Fibroblast of pulmonary artery (primary cell): ENCODE results near the gene SMARCD1.

Experiments
- DNase-seq: peaks from one replicate; pipeline ENCODE4 v3.0.0-alpha.2; 2010; ENCODE audit warnings: low read depth
- H3K4me3 ChIP-seq: replicated peaks from 2 replicates; pipeline ENCODE4 v1.5.1; 2011; ENCODE audit warnings: low read depth, mild to moderate bottlenecking, control low read depth, low read length, moderate library complexity
- TF ChIP-seq, protein P1 (sequence below): IDR thresholded peaks from 2 replicates; pipeline ENCODE4 v1.5.1; 2011; ENCODE audit warnings: mild to moderate bottlenecking, control low read depth, low read length, inconsistent platforms; ENCODE audit errors: missing control alignments

Gene SMARCD1

DNA sequence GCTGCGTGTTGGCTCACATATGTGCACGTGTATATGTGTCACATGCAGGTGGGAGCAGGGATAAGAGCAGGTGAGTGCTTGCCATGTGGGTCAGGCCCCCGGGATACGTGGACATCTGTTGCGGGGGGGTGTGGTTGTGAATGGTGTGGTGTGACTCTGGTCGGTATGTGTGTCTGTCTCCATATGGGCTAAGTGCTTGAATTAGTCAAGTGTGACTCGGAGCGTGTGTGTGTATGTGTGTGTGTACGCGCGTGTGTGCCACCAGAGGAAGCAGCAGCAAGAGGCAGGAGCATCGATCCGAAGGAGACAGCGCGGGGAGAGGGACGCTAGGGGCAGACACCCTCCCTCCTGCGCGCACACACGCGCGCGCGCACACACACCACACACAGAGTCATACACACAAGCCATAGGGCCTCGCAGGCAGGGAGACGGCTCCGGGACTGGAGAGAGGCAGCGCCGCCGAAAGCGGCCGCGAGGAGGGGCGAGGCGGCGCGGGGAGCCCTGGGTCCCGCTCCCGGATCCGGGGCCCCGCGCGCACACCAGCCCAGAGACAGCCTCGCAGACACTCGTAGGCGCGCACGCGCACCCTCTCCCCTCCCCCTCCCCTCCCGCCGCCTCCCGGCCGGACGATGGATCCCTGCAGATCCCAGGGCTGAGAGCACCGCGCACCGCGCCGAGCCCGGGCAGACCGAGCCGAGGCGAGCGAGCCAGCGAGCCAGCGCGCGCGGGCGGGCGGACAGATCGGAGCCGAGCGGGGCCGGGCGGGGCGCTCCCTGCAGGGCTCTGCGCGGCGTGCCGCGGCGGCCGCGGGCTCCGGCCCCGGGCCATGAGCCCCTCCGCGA is 27.9 kb upstream of the SMARCD1 start, which contains the start of gene ASIC1:
Gene ASIC1, plus strand, starts transcription at position 597 of the 842 bp plus-strand sequence. CDS start 1,171 bp downstream, outside the sequence.
- peak within 1 kb of the TSS; percentile 60 for H3K4me3 ChIP-seq
- TF ChIP-seq, protein P1, sequence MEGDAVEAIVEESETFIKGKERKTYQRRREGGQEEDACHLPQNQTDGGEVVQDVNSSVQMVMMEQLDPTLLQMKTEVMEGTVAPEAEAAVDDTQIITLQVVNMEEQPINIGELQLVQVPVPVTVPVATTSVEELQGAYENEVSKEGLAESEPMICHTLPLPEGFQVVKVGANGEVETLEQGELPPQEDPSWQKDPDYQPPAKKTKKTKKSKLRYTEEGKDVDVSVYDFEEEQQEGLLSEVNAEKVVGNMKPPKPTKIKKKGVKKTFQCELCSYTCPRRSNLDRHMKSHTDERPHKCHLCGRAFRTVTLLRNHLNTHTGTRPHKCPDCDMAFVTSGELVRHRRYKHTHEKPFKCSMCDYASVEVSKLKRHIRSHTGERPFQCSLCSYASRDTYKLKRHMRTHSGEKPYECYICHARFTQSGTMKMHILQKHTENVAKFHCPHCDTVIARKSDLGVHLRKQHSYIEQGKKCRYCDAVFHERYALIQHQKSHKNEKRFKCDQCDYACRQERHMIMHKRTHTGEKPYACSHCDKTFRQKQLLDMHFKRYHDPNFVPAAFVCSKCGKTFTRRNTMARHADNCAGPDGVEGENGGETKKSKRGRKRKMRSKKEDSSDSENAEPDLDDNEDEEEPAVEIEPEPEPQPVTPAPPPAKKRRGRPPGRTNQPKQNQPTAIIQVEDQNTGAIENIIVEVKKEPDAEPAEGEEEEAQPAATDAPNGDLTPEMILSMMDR: no peak
- peak; percentile 68 for DNase-seq

DNA sequence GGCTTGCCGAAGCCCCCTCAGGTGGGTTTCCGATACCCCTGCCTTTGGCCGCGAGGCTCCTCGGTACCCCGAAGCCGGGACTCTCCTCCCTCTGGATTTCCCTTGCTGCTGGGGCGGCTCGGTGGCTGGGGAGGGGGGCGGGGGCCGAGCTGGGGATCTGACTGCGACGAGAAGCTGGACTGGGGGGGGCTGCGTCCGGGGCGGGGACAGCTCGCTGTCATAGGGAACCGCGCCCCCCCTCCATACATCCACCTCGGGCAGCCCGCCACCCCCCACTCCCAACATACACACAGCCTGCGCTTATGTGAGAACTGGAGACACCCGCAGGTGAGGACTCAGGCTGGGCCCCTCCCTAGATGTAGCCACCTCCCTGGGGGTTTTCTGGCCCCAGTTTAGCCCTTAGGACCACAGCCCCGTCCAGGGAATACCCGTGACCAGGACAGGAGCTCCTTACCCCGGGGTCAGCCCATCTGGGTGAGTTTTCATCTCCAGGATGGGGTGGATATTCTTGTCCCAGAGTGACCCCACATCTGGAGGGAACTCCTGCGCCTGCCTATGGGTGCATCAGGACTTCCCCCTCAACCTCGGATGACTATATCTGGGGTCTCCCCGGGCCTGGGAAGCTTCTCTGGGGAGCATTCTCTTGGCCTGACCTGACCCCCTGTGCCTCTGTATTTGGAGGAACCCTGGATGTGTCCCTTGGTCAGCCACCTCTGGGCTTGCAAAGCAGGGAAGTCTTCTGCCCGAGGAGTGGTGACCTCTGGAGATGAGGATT is 27.1 kb upstream of the SMARCD1 start:
- peak overlapping the region; percentile 60 for H3K4me3 ChIP-seq
- TF ChIP-seq, protein P1: no peak
- DNase-seq: no peak

DNA sequence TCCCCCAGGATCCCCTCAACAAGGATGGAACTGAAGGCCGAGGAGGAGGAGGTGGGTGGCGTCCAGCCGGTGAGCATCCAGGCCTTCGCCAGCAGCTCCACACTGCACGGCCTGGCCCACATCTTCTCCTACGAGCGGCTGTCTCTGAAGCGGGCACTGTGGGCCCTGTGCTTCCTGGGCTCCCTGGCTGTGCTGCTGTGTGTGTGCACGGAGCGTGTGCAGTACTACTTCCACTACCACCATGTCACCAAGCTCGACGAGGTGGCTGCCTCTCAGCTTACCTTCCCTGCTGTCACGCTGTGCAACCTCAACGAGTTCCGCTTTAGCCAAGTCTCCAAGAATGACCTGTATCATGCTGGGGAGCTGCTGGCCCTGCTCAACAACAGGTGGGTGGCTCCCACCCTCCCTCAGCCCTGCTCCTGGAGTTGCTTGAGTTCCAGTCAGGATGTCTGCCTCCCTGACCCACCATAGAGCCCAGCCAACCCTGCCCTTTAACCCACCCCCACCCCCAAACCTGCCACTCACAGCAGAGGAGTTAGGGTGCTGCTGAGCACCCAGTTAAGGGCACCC is 26.3 kb upstream of the SMARCD1 start:
- no peak for DNase-seq
- TF ChIP-seq, protein P1: no peak
- no peak overlapping the region for H3K4me3 ChIP-seq

DNA sequence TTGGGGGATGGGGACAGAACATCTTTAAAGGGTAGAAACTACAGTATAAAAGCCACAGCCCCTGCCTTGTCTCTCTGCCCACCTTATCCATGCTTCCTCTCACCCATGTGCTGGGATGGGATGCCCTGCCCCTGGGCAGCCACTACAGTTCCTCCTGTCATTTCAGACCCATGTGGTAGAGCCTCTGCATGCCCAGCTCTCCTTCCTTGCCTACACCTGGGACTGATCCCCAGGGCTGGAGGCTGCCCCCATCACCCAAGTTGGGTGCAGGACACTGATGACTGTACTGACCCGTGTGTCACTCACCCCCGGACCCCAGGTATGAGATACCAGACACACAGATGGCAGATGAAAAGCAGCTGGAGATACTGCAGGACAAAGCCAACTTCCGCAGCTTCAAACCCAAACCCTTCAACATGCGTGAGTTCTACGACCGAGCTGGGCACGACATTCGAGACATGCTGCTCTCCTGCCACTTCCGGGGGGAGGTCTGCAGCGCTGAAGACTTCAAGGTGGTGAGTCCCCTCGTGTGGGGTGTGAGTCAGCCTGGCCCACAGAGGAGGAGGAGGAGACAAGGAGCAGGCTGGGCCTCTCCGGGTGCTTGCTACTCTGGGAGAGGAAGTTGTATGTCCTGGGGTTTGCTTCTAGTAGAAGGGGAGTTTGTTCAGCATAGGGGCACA is 25.6 kb upstream of the SMARCD1 start:
- no peak overlapping the region for H3K4me3 ChIP-seq
- TF ChIP-seq, protein P1: no peak
- DNase-seq: no peak

DNA sequence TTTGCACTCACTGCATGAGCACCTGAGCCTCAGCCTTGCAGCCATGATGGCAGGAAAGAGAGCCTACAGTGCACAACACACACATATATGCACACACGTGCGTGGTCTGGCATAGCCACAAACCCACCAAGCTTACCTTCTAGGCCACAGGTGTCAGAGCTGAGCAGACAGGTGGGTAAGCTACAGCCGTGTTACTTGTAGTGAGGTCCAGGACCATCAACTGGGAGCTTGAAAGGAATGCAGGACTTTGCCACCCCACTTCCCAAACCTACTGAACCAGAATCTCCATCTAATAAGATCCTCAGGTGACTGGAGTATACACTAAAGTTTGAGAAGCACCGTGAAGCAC is 25.0 kb upstream of the SMARCD1 start:
- TF ChIP-seq, protein P1: no peak
- H3K4me3 ChIP-seq: no peak overlapping the region
- DNase-seq: no peak

DNA sequence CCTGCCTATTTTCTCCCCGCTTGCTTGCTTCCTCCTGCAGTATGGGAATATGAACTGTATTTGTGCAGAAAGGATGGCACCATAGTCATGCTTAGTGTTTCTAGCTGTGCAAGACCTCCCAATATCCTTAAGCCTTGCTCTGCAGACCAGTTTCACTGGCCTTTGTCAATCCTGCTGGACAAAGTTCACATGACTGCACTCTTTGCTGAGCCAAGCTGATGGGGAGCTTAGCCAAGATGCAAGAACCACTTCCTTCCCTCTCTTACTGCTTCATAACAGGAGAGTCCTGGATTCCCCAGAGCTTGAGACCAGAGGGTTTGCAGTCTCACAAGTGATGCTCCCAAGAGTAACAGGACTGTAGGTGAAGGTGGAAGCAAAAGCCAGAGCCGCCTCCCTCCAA is 24.0 kb upstream of the SMARCD1 start:
- DNase-seq: peak; percentile 47
- TF ChIP-seq, protein P1: no peak
- no peak overlapping the region for H3K4me3 ChIP-seq
